Calu3 (cell line): ENCODE results near the gene IQCC. TPM values are rescaled to one million over a fixed set of nuclear protein-coding genes. Genes with fewer than 3 reads are reported as not detected.

Experiments
- BruUV-seq: library from RNA; stranded (reverse); fragments of 400-500 nt; replicated peaks from 2 replicates; lab custom pipeline; 2021; lab: Mats Ljungman, UMichigan
- CTCF ChIA-PET: fragments of 300-600 bp; sonication (Branson Sonifier 250); formaldehyde crosslinking; loops from one replicate; lab custom pipeline; 2022; ENCODE audit warnings: antibody characterized with exemption; lab: Charles Lee
- DNase-seq: peaks from one replicate; pipeline ENCODE4 v3.0.0; 2022
- H3K27ac Mint-ChIP-seq: one replicate; pipeline ENCODE4 v1.8.0; 2022; ENCODE audit warnings: mixed read lengths; ENCODE audit not compliant: unreplicated experiment
- H3K27me3 Mint-ChIP-seq: one replicate; pipeline ENCODE4 v1.8.0; 2022; ENCODE audit warnings: mixed read lengths; ENCODE audit not compliant: unreplicated experiment
- H3K36me3 Mint-ChIP-seq: one replicate; pipeline ENCODE4 v1.8.0; 2022; ENCODE audit warnings: mild to moderate bottlenecking, moderate library complexity, mixed read lengths; ENCODE audit not compliant: insufficient read depth, unreplicated experiment
- H3K4me1 Mint-ChIP-seq: one replicate; pipeline ENCODE4 v1.8.0; 2022; ENCODE audit warnings: mild to moderate bottlenecking, low read depth, mixed read lengths; ENCODE audit not compliant: unreplicated experiment
- H3K4me3 Mint-ChIP-seq: one replicate; pipeline ENCODE4 v1.8.0; 2022; ENCODE audit warnings: mild to moderate bottlenecking, low read depth, moderate library complexity, mixed read lengths; ENCODE audit not compliant: unreplicated experiment
- H3K9me3 Mint-ChIP-seq: one replicate; pipeline ENCODE4 v1.8.0; 2022; ENCODE audit warnings: low read depth, mixed read lengths; ENCODE audit not compliant: unreplicated experiment
- CTCF ChIP-seq: fragments of 200-600 bp; IDR thresholded peaks from one replicate; pipeline ENCODE4 v1.8.0; 2022; ENCODE audit warnings: antibody characterized with exemption; ENCODE audit not compliant: unreplicated experiment
- intact Hi-C: fragments of 100-400 bp; cut with micrococcal nuclease; formaldehyde crosslinking; loops from one replicate; pipeline ENCODE4 v1.10.0; 2022; ENCODE audit not compliant: unreplicated experiment
- total RNA-seq: library from RNA; stranded (reverse); gene quantifications from 2 replicates; pipeline ENCODE4 v1.2.3, GENCODE V29; 2022

IQCC gene
- total RNA-seq, 1 experiment from 2014 or later: 7.6 TPM

GRCh38 chr1:32239790-32240139 is 34.3 kb downstream of the IQCC start:
- intact Hi-C loops: loop anchor here (5.0 to 10.0 kb wide), 2 partner anchors 55 to 78 kb away; partner anchors contain the start of gene HDAC1
- Mint-ChIP-seq H3K9me3 (no peaks in the 10 kb centered on the region), H3K36me3 (peaks cover 14% of the 10 kb centered on the region), H3K27ac (no peak overlapping the region), H3K4me3 (peak overlapping the region; percentile 88), H3K27me3 (no peaks in the 10 kb centered on the region), H3K4me1 (no peaks in the 10 kb centered on the region)
- DNase-seq: no peak
- no peak for TF ChIP-seq CTCF
- CTCF ChIA-PET: interaction anchor here (0.5 to 1.8 kb wide), 5 partner anchors 24 to 85 kb away, joined by 3 to 7 read pairs (median 5); no protein-coding TSS in a partner anchor
- BruUV-seq: no TSS peak

GRCh38 chr1:32240140-32240951 is 34.9 kb downstream of the IQCC start:
- Mint-ChIP-seq H3K4me1 (no peaks in the 10 kb centered on the region), H3K4me3 (peak overlapping the region; percentile 88), H3K36me3 (peaks cover 14% of the 10 kb centered on the region), H3K27me3 (no peaks in the 10 kb centered on the region), H3K27ac (peak overlapping the region; percentile 64), H3K9me3 (no peaks in the 10 kb centered on the region)
- no peak for TF ChIP-seq CTCF
- DNase-seq: peak; percentile 77
- CTCF ChIA-PET: interaction anchor here (0.6 to 1.9 kb wide), 12 partner anchors 10 to 308 kb away, joined by 3 to 15 read pairs (median 4); no protein-coding TSS in a partner anchor
- intact Hi-C loops: loop anchor here (5.0 to 10.0 kb wide), 2 partner anchors 54 to 77 kb away; partner anchors contain the start of gene HDAC1
- TSS peak; percentile 31 for BruUV-seq

- BruUV-seq: no TSS peak
- TF ChIP-seq CTCF: no peak
- Mint-ChIP-seq H3K4me3 (peak overlapping the region; percentile 88), H3K27ac (peak overlapping the region; percentile 64), H3K9me3 (no peaks in the 10 kb centered on the region), H3K27me3 (no peaks in the 10 kb centered on the region), H3K36me3 (peaks cover 14% of the 10 kb centered on the region), H3K4me1 (no peaks in the 10 kb centered on the region)
- CTCF ChIA-PET: interaction anchor here (0.6 to 1.9 kb wide), 10 partner anchors 9 to 1895 kb away, joined by 3 to 15 read pairs (median 4); no protein-coding TSS in a partner anchor
- intact Hi-C loops: loop anchor here (5.0 to 10.0 kb wide), 2 partner anchors 54 to 76 kb away; partner anchors contain the start of gene HDAC1
- peak; percentile 64 for DNase-seq
These were observed 35.7 kb downstream of the IQCC start for GRCh38 chr1:32241001-32241763.

GRCh38 chr1:32242341-32242851 is 36.9 kb downstream of the IQCC start:
- no peak for DNase-seq
- no peaks in the 10 kb centered on the region for H3K4me1 Mint-ChIP-seq
- no TSS peak for BruUV-seq
- intact Hi-C loops: loop anchor here (5.0 to 10.0 kb wide), 2 partner anchors 52 to 75 kb away; partner anchors contain the start of gene HDAC1
- H3K9me3 Mint-ChIP-seq: no peaks in the 10 kb centered on the region
- no peak for TF ChIP-seq CTCF
- H3K36me3 Mint-ChIP-seq: peaks cover 14% of the 10 kb centered on the region
- no peaks in the 10 kb centered on the region for H3K27me3 Mint-ChIP-seq
- no peak overlapping the region for H3K4me3 Mint-ChIP-seq
- H3K27ac Mint-ChIP-seq: no peak overlapping the region
- CTCF ChIA-PET: interaction anchor here (1.2 kb wide), 1 partner anchor 20 kb away, joined by 3 read pairs; no protein-coding TSS in a partner anchor
